NCI-H748 treated with DMSO at 0.1 percent for 48 hours (cell line): Measurements from ENCODE around the gene BATF.
A peak's percentile ranks its signal among the peaks of the same experiment; 100 is the strongest.

Experiments used
- DNase-seq: peaks from one replicate; lab custom pipeline; 2025; lab: John Stamatoyannopoulos, UW

The BATF gene

GRCh38 chr14:75562089-75562488 lies 39.8 kb downstream of the BATF start:
- no peak for DNase-seq

DNA sequence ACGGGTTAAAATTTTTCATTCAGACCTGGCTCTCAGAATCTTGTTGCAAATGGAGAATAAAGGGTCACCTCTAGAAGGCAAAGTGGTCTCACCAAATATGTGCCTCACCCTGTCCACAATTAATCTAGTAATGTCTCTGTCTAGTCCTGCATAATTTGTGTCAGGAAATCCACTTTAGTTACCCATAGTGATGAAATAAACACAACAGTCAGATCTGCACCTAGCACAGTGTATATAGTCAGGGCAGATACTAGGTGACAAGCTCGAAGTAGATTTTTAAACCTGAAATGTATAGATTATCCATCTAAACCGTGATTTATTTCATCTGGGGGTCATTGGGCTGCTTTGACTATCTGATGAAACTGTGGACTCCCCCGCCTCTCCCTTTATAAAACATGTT lies 40.2 kb downstream of the BATF start:
- peak; percentile 2 for DNase-seq

GRCh38 chr14:75563931-75564330 lies 41.7 kb downstream of the BATF start:
- DNase-seq, result no peak

DNA sequence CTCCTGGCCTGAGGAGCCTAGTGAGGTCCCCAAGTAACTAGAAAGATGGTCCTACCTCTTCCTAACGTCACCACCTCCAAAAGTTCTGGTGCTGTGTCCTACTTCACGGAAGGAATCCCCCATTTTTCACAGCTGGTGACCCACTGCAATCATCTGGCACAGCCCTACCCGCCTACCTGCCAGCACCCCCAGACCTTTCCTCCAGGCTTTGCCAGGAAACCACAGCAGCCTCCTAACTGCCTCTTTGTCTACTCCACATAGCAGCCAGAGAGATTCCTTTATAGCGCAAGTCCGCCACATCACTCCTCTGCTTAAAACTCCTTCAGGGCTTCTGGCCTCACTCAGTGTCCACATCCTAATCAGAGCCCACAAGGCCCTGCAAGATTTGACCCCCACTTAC lies 42.8 kb downstream of the BATF start:
- DNase-seq, result no peak

- no peak for DNase-seq
Measured at GRCh38 chr14:75566321-75566720, 44.1 kb downstream of the BATF start.

DNA sequence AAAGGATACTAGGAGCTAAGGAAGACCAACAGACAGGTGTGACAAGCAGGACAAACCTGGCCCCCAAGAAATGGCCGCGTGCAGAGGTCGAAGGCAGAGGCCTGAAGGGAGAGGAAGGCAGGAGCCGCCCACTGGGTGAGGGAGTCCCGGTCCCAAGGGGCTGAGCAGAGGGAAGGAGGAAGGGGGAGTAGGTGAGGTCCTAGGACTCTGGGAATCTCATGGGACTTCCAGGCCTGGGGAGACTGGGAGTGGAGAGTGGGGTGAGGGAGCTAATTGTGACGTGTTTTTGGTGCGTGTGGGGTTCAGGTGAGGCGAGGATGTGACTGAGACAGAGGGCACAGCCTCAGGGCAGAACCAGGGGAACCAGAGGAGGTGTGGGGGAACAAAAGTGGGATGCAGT lies 44.5 kb downstream of the BATF start:
- no peak for DNase-seq

DNA sequence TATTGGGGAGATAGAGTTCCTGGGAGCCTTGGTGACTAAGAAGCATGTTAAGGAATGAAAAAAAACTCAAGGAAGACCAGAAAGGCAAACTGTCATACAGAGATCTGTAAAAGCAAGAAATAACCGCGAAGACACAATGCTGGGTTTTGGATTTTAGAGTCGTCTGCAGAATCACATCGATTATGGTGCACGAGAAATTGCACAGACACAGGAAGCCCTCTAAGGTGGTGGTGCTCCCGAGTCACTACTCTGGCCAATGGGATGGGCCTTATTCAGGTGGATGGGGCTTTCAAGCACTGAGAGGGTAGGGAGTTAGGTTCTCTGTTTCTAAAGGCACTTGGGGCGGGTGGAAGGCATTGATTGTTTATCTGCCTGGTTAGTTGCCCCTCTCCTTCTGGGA lies 45.9 kb downstream of the BATF start:
- DNase-seq, result no peak

GRCh38 chr14:75568791-75569190 lies 46.5 kb downstream of the BATF start:
- DNase-seq, result no peak

DNA sequence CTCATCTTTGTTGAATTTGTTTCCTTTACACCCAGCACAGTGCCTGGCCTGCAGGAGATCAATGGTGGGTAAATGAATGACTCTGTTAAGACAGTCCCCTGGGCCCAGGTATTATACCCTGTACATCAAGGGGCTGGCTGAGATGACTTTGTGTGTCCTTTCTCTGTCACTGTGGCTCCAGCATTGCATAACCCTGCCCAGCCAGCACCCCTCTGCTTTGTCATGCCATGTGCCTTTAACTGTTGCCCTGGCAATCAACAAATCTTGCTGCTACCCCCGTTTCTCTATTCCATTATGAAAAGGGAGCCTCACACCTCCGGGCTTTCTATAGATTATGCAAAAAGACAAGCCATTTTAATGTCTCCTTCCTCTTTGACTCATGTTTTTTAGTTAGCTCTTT lies 48.5 kb downstream of the BATF start:
- DNase-seq, result no peak

DNA sequence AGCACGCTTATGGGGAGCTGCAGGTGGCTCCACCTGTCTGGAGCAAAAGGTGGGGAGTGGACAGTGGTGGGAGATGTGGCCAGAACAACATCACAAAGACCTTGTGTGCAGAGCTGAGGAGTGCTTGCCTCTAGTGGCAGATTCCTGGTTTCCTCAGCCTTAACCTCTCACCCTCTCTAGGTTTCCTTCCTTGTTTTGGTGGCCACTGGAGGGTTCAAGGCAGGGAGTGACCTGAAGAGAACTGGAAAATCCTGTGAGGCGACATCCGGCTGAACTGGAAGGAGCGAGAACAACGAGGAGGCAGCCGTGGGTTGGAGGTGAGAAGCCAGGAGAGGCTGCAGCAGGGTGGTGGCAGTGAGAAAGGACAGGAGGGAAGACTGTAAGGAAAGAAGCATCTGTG lies 49.8 kb downstream of the BATF start:
- no peak for DNase-seq

GRCh38 chr14:75577090-75577489 lies 54.8 kb downstream of the BATF start:
- no peak for DNase-seq

GRCh38 chr14:75577729-75578101 lies 55.4 kb downstream of the BATF start:
- DNase-seq, result peak; percentile 14

- peak; percentile 3 for DNase-seq
Measured at GRCh38 chr14:75578102-75578785, 56.0 kb downstream of the BATF start, which contains the start of gene FLVCR2. Gene FLVCR2 (plus strand): TSS chr14:75578620. CDS start chr14:75578973, 353 bp downstream.

- no peak for DNase-seq
Measured at GRCh38 chr14:75578786-75579337, 56.6 kb downstream of the BATF start.

DNA sequence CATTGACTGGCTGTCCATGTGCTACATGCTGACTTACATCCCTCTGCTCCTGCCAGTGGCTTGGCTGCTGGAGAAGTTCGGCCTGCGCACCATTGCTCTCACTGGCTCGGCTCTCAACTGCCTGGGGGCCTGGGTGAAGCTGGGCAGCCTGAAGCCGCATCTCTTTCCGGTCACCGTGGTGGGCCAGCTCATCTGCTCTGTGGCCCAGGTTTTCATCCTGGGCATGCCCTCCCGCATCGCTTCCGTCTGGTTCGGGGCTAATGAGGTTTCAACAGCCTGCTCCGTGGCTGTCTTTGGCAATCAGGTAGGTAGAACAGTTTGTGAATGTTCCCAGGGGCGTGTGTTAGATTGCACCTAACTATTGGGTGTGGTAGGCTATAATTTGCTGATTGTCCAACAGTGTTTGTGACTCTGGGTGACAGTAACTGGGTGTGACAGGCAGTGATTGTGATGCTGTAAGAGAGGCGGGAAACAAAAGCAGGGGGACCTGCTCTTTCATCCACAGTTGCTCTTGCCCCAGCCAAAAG lies 57.1 kb downstream of the BATF start:
- peak; percentile 64 for DNase-seq

GRCh38 chr14:75579882-75580281 lies 57.6 kb downstream of the BATF start:
- DNase-seq, result no peak

- DNase-seq, result no peak
Measured at GRCh38 chr14:75587388-75587787, 65.1 kb downstream of the BATF start.

- DNase-seq, result no peak
Measured at GRCh38 chr14:75589931-75590330, 67.7 kb downstream of the BATF start.

DNA sequence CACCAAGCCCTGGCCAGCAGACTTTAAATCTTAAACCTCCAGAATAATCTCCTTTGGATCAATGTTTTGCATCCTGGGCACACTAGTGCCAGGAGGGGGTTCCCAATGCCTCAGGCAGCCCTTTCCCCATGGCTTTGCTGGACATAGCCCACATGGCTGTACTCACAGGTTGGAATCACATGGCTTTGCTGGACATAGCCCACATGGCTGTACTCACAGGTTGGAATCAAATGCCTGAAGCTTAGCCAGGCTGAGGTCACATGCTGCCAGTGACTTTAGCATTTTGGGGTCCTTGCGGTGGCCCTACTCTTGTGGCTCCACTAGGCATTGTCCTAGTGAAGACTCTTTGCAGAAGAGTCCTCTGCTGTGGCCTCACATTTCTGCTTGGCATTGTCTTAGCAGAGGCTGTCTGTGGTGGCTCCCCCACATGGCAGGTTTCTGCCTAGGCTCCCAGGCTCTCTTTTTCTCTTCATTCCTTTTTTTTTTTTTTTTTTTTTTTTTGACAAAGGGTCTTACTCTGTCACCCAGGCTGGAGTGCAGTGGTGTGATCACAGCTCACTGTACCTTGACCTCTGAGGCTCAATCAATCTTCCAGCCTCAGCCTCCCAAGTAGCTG lies 69.2 kb downstream of the BATF start:
- DNase-seq, result no peak

- no peak for DNase-seq
Measured at GRCh38 chr14:75591987-75592575, 69.8 kb downstream of the BATF start.

DNA sequence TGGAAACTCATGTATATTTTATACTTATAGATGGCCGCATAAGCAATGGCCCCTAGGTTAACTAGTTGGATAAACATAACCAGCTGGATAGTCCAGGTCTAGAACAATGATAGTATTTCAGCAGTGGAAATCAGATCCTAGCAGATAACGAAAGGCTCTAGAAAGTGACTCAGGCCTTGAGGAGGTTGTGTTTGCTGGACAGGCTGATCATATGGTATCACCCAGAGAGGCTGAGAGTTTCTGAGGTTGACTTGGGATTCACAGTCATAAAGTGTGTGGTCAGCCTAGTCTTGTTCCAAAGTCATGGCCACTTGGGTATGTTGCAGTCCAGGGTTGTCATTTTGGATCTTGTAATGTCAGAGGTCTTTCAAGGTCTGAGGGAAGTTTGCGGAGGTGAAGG lies 73.0 kb downstream of the BATF start:
- no peak for DNase-seq
